Measurements from ENCODE around the gene NAB1.
"Not testable (repeated sequence)": the region's sequence is repeated elsewhere in the genome, so short reads cannot be mapped to it uniquely, and the experiment has no call there.

NAB1 gene

DNA sequence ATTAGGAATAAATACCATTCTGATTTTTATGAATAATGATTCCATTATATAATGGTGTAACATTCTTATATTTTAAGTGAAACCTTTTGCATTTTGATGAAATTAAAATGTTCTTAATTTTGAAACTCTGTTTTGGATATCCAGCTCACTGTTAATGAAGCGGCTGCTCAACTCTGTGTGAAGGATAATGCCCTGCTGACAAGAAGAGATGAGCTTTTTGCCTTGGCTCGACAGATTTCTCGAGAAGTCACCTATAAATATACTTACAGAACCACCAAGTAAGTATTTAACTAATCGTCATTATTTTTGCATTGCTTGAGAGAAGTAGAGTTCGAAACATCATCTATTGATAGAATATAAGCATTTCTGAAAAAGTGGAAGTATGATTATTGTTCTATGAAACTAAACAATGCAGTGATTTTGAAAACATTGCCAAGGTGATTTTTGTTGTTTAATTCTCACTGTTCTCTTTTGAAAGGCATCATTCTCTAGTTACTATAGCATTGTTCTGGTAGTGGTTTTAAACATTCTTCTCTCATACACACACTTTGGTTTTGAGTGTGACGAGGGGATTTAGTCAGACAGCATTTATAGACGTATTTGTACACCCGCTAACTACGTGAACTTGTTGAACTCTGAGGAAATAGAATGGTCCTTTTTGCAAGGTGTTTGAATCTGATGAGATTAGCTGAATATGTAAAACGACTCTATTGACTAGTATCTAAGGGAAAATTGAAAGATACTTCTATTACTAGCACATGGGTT is 21.5 kb downstream of the NAB1 start:
- peak; percentile 61 for DNase-seq (ENCODE audit: low spot score)

DNA sequence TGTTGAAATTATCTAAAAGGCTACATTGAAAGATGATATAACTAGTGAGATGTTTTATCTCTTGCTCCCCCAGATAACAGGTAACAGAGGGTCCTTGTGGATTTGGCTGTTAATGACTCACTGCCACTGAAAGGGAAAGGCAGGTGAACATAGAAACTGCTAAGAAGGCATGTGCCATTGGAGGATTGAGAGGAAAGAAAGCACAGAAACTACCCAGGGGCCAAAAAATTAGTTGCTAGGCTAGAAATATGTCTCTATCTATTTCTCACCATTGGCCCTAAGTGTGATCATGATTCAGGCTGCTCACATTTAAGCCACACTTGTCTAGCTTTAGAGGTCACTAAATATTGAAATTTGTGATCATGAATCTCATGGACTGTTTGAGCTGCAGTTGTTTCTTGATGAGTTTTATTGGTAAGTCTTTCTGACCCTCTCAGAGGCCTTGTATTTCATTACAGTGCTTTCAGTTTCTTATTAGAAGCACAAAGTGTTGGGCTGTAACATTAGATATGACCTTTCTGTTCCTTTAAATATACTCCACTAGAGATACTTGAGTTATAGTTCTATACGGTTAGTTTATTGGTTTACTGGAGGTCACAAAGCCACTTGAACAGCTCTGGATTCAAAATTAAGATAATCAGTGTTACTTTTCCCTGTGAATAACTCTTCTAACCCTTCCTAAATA is 26.2 kb downstream of the NAB1 start:
- DNase-seq (ENCODE audit: low spot score) = no peak

DNA sequence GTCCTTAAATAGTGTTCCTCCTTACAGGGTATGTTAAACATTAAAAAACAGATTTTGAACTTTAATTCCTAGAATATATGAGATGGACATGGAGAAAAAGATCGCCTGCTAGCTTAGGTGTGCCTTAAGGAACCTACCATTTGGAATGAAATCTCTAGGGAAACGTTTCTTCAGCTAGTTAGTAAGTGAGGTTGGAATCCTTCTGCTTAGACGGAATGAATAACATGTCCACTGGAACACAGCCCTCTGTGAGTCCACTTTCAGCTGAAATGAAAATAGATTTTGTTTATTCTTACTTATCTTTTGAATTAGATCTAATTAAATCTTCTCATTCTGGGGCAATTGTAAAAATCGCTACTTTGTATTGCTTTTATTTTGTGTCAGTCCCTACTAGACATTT is 28.4 kb downstream of the NAB1 start:
- no peak for DNase-seq (ENCODE audit: low spot score)

DNA sequence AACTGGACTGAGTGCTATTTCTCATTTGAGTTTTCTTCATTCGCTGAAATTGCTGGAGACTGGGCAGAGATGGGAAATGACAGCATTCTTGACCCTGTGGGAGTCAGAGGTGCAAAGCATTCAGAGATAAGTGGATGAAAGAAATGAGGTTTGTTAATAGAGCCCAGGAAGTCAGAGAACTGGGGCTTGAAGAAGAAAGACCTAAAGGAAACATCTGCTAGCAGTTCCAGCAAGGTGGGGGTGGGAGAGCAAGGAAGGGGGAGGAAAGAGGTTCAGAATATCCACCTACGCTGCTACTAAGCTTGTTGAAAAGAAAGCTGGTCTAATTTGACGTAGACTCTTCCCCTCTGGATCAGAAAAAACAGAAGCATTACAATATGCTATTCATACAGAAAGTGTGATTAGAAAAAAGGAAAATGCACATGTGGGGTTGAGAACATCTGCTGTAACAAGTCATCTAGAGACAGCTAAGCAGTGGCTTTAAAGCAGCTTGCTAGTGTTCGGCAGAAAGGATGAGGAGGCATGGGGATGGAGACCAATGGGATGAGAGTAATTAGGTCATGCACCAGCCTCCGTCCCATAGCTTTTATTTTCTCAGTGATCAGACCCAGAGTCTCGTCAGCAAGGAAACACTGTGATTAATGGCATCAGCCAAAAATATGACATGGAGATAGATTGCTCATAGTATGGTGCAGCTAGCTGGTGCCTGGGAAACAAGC is 29.7 kb downstream of the NAB1 start:
- peak; percentile 69 for DNase-seq (ENCODE audit: low spot score)

DNA sequence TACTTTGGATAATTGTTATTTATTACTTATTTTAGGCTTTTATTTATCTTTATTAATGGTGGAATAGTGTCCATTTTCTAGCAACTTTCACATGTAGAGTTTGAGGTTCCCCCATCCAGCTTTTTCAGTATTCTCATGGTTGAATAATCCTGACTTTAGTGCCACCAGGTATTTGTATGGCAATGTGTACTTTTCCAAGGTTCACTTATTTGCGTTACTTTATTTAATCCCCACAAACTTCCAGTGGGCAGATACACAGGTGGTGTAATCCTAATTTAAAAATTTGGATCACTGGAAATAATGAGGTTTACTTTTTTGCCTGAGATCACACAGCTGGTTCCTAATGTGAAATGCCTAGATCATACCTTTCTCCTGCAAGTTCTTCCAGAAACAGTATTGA is 30.5 kb downstream of the NAB1 start:
- DNase-seq (ENCODE audit: low spot score) = no peak

DNA sequence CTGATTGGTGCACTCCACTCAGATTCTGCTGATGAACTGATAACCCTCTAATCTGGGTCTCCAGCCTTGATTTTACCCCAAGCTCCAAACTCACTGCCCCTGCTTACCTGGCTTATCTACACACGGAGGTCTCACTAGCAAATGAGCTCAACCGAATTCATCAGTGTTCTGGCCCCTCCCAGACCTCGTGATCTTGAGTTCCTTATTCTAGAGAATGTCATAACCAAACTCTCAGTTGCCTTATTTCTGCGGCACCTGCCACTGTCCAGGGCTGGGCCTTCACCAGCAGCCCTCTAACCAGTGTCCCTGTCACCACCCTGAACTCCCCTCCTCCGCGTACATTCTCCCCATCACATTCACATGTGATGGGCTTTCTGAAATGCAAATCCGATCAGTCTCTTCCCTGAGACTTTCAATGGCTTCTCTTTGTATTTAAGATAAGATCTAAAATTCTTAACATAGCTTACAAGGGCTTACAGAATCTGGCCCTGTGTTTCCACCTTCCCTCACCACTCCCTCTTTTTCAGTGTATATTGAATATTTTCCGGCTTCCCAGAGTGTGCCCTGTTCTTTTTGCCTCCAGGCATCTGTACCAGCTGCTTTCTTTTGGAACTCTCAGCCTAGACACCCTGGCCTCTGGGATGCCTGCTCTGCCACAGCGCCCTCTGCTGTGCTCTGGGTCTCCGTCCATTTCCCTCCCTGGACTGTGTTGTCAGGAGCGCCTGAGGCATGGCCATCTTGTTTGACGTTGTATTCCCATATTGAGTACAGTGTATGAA is 31.1 kb downstream of the NAB1 start:
- DNase-seq (ENCODE audit: low spot score) = peak; percentile 43

DNA sequence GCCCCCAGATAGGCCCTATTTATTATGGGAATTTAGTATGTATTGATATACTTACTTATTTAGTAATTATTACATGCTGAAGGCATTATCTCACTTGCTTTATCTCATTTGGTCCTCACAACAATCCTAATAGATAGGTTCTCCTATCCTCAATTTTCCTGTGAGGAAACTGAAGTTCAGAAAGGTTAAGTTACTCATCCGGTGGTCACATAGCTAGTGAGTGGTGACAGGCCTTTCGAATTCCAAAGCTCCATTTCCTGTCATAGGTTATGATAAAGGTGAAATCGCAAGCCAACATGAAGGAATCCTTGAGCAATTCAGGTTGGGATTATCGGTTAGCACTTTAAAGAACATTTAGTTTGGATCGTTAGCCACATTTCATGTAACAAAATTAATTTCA is 33.3 kb downstream of the NAB1 start:
- DNase-seq (ENCODE audit: low spot score) = no peak

DNA sequence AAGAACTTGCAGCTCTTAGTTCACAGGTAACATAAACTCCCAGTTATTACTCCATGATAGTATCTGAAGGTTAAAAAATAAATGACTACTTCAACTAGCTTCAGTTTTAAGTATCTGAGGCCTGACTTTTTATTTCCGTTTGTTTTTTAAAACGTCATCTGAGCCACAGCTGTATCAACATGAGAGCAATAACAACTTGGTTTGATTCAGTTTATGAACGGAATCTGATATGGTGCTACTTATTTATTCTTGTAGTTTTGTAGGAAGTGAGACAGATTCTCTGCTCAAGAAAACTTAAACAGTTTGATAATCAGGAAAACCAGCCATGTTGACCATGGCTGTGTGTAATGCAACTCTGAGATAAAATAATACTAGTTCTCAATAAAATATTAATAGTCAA is 34.9 kb downstream of the NAB1 start:
- no peak for DNase-seq (ENCODE audit: low spot score)

DNA sequence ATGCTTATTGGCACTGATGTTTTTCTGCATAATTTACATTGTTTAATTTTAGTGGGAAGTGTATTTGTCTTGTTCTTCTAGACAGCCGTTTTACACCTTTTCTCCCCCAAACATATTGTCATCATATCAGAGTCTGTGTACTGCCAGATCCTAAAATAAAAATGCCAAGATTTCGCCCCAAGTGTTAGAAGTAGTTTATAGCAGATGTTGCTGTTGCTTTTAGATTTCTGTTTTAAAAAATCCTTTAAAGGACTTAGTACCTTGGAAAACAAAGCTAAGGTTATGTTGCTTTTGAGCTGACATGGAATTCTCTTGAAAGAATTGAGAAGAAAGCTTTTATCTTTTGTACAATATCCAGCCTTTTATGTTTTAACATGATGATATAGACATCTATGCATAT is 36.0 kb downstream of the NAB1 start:
- peak; percentile 61 for DNase-seq (ENCODE audit: low spot score)

DNA sequence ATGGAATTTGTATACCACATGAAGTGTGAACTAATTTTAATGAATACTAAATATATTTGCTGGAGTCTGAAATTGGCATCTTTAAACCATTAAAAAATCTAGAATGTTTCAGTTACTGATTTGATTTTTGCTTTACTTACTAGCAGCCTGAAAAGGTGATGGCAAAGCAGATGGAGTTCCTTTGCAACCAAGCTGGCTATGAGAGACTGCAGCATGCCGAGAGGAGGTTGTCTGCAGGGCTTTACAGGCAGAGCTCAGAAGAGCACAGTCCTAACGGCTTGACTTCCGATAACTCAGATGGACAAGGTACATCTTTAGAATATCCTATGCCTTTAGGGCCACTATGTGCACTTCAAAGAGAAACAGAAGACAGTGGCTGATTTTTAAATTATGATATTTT is 36.5 kb downstream of the NAB1 start:
- DNase-seq (ENCODE audit: low spot score) = peak; percentile 89

DNA sequence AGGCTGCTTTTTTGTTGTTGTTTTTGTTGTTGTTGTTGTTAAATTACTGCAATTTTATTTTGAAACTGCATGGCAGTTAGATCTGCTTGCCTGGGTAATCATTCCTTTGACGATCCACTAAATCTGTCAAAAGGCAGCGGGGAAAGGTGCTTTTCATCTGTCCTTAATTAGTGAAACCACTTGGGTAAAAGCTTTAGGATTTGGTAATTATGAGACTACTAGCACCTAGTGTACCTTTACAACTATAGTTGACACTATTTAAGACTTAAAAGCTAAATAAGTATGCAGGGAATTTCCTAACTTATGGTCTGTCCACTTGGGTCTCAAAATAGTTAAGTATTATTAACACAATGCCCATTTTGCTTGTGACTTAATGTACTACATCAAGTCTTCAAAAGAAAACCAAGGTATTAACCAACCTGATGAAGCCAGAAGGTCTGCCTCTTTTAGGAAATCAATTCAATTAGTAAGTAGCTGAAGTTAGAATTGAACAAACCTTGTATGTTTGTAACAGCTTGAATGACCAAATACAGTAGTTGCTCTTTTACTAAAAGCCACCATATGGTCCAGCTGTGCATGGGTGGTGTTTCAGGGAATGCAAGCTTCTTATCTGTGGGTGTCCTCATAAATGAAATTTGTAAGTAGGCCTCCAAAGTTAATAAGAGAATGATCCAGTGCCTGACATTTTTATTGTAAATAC is 44.8 kb downstream of the NAB1 start:
- no peak for DNase-seq (ENCODE audit: low spot score)

DNA sequence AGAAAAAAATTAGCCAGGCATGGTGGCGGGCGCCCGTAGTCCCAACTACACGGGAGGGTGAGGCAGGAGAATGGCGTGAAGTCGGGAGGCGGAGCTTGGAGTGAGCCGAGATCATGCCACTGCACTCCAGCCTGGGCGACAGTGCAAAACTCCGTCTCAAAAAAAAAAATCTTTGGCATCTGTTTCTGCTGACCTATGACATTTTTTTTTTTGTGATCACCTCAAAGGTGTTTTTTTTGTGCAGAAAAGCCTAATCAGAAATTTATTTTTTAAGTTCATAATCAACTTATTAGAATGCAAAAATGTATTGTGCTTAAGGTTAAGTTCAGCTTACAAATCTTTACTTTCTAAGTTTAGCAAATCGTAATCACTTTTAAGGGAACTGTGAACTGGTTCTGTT is 45.6 kb downstream of the NAB1 start:
- DNase-seq (ENCODE audit: low spot score) = no peak

DNA sequence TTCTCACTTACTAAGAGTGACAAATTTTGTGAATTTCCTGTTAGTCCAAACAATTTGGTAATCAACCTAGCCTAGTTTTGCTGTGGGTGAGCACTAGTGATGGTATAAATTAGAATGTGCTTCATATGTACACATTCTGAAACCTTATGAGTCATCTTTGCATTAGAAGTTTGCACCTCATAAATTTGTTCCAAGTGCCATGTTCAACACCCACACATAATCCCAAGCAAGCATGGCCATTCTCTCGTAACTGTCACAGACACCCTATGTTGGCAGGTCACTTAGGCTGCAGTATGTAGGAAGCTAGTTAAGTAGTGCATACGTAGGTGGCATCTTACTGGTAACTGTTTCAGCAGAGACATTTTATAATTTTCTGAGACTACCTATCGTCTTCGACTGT is 46.9 kb downstream of the NAB1 start:
- no peak for DNase-seq (ENCODE audit: low spot score)

DNA sequence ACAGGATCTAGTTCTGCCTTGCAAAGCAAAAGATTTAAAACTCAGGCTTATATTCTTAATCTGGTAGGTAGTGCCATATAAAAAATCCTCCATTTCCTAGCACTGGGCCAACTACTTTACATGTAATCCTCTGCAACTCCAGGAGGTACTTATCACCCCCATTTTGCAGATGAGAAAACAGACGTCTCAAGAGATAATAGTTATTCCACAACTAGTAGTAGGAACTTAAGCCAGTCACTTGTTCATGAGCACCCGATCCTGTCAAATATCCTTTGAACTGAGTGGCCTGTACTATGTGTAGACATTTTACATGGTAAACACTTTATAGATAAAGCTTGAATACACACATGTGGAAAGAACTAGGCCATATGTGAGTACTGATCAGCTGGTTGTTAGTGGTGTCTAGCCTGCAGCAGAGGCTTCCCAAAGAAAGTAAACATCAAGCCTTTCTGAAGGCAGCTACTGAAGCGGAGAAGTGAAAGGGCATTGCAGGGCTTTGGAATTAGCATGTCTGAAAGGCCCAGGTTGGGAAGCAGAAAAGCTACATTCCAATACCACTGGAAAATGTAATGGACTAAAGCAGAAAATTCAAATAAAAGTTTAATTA is 48.0 kb downstream of the NAB1 start:
- no peak for DNase-seq (ENCODE audit: low spot score)

DNA sequence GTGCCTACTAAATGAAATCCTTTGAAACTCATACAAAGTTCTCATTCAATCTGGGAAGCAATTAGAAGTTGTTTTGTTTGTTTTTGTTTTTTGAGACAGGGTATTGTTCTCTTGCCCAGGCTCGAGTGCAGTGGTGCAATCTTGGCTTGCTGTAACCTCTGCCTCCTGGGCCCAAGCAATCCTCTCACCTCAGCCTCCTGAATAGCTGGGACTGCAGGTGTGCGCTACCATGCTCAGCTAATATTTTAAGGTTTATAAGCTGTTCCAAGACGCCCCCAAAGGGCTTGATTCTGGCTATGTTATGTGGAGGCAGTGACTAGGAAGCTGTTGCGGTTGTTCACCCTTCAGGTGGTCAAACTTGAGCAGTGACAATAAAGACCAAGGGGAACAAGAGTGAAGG is 48.5 kb downstream of the NAB1 start:
- DNase-seq (ENCODE audit: low spot score) = no peak

DNA sequence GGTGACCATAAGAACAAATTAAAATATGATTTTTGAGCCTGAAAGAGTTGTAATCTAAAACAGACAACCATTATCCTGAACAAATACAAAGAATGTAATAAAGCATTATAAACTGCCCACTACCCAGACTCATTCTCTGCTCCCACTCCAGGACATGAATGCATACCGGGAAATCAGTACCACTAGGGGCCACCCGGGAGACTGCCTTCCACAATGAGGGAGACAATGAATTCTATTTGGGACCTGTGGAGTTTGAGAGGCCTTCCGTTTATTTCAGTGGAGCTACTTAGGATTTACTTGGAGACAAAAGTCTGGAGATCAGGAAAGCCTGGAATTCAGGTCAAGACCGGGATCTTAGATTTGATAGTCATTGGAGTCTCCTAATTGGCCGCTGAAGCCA is 50.0 kb downstream of the NAB1 start:
- no peak for DNase-seq (ENCODE audit: low spot score)

DNA sequence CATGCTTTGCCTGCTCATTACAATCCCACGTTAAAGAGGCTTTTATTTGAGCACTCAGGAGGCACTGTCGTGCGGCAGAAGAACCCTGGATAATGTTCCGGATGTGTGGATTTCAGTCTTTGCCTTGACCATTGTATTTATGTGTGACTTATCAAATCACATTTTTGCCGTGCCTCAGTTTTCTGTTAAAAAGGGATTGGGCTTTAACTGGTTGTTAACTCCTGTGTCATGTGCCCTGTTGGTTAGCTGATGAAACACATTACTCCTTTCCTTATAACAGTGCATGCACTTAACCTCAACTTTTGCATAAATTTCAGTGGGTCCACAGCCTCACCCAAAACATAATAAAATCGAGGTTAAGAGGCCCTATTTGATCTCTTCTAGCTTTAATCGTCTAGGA is 52.7 kb downstream of the NAB1 start:
- no peak for DNase-seq (ENCODE audit: low spot score)

DNA sequence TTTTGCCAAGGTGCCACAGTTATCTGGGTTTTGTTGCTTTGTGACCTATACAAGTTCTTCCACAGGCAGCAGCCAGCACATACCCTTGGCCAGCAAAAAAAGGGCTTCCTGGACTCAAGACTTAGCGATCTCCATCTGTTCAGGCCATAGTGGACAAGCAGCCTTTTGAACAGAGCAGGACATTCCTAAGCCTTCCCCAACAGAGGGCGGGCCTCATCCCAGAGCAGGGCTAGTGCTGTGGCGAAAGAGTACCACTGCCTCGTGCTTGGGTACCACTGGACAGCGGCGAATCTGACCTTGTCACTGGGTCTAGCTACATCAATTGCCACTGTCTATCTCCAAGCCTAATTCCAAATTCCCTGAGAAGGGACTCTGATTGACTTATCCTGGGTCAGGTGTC is 56.4 kb downstream of the NAB1 start:
- no peak for DNase-seq (ENCODE audit: low spot score)

DNA sequence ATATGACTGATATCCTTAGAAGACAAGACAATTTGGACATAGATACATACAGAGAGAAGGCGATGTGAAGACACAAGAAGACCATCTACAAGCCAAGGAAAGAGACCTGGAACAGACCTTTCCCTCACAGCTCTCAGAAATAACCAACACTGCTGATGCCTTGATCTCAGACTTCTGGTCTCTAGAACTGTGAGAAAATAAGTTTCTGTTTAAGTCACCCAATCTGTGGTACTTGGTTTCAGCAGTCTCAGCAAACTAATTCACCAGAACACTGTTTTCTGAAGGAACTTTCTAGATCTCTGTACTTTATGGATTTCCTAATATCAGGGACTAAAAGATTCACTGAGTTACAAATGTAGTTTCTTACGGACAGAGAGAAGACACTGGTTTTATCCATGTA is 58.8 kb downstream of the NAB1 start:
- DNase-seq (ENCODE audit: low spot score) = no peak

DNA sequence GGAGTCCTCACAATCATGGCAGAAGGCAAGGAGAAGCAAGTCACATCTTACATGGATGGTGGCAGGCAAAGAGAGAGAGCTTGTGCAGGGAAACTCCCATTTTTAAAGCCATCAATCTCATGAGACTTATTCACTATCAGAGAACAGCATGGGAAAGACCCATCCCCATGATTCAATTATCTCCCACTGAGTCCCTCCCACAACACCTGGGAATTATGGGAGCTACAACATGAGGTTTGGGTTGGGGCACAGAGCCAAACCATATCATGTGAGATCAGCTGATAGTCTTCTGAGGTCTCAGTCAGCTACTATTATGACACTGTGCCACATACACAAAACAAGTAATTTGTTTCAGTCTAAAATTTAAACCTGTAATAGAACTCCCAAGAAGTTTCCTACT is 59.8 kb downstream of the NAB1 start:
- DNase-seq (ENCODE audit: low spot score) = not testable (repeated sequence)

DNA sequence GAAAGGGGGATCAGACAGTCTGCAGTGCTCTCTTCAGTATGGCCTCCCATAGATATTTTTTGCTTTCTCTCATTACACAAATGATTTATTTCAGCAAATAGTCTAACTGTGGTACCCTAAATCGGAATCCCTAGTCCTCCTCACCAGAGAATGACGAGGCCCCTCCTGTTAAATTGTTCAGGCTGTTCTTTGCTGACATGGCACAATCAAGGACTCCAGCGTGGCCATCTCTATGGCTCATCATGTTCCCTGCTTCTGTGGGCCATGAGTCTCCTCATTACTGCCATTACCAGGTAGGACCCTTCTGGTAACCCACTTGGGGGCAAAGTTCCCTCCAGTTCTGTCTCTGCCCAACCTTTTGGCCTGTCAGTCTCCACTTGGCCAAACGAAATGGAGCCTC is 62.2 kb downstream of the NAB1 start:
- DNase-seq (ENCODE audit: low spot score) = no peak

Data from cerebellar cortex (tissue), 1 donor.